ENCODE measurements around the gene FSTL5. TPM values are rescaled to one million over a fixed set of nuclear protein-coding genes. Genes with fewer than 3 reads are reported as not detected.

Gene FSTL5
- total and polyA plus RNA-seq, 9 of the 15 experiments (the other 6 are each of a cell fraction or from before 2014, with no cell fraction given): 0.09 to 3.1 (median 0.50) TPM; not detected in 1

DNA sequence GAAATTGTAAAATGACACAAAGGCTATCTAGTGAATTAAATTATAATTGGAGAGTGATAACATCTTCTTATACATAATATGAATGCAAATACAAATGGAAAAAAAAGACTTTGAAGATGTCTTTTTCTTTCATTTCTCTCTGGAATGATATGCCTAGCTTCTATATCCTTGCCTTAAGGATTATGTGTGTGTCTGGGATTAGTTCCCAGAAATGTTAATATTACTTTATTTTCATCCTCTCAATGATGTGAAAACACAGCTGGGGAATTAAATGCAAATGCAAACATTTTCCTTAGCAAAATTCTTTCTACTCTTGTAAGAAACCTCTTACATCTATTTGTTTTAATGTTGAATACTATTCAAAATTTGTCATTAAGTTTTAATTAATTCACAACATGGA lies 441.9 kb downstream of the FSTL5 start:
- Histone ChIP-seq H3K27ac (ENCODE audit: extremely low read depth, low read depth, low read length) (no peak overlapping the region), H3K4me3 (no peak overlapping the region), H3K79me2 (ENCODE audit: control insufficient read depth, insufficient read depth, low read length) (no peaks in the 10 kb centered on the region), H3K9me3 (replicated peaks; ENCODE audit: control insufficient read depth, insufficient read depth, low read depth, low read length) (no peaks in the 10 kb centered on the region), H4K20me1 (replicated peaks; ENCODE audit: control insufficient read depth, insufficient read depth, low read length) (no peaks in the 10 kb centered on the region), H3K27me3 (ENCODE audit: control insufficient read depth in 2 of 2, insufficient read depth in 2 of 2, low read length in 2 of 2) (no peaks in the 10 kb centered on the region), H2AFZ (ENCODE audit: low read depth, low read length) (no peak overlapping the region), H3K9ac (ENCODE audit: insufficient read depth in 1 of 2, low read depth in 2 of 2, low read length in 2 of 2) (no peak overlapping the region), H3K9me1 (ENCODE audit: control insufficient read depth, insufficient read depth, low read length) (no peaks in the 10 kb centered on the region), H3K4me2 (ENCODE audit: insufficient read depth, low read length) (no peak overlapping the region), H3K36me3 (ENCODE audit: control insufficient read depth, insufficient read depth, low read length) (no peaks in the 10 kb centered on the region), H3K4me1 (replicated peaks in 1 of 2; ENCODE audit: control insufficient read depth in 2 of 2, insufficient read depth in 2 of 2, low read length in 2 of 2) (no peaks in the 10 kb centered on the region)
- DNase-seq (ENCODE audit: extremely low read depth in 1 of 4, low spot score in 3 of 4) (no peak), FAIRE-seq (no peak), ATAC-seq (no peak)
- POLR2A ChIA-PET: no interaction called here
- no peak for TF ChIP-seq ZNF431 (CRISPR knock-in tag; IDR thresholded peaks at IDR 0.05)
- TF ChIP-seq ZNF507 (tag; conservative IDR thresholded peaks at IDR 0.05): no peak
- TF ChIP-seq, protein P1, sequence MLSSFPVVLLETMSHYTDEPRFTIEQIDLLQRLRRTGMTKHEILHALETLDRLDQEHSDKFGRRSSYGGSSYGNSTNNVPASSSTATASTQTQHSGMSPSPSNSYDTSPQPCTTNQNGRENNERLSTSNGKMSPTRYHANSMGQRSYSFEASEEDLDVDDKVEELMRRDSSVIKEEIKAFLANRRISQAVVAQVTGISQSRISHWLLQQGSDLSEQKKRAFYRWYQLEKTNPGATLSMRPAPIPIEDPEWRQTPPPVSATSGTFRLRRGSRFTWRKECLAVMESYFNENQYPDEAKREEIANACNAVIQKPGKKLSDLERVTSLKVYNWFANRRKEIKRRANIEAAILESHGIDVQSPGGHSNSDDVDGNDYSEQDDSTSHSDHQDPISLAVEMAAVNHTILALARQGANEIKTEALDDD (IDR thresholded peaks at IDR 0.05): no peak
- TF ChIP-seq ILF3 (IDR thresholded peaks at IDR 0.05; ENCODE audit: borderline replicate concordance): no peak
- TF ChIP-seq, protein P2, sequence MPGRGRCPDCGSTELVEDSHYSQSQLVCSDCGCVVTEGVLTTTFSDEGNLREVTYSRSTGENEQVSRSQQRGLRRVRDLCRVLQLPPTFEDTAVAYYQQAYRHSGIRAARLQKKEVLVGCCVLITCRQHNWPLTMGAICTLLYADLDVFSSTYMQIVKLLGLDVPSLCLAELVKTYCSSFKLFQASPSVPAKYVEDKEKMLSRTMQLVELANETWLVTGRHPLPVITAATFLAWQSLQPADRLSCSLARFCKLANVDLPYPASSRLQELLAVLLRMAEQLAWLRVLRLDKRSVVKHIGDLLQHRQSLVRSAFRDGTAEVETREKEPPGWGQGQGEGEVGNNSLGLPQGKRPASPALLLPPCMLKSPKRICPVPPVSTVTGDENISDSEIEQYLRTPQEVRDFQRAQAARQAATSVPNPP (IDR thresholded peaks at IDR 0.05; ENCODE audit: borderline replicate concordance, insufficient read depth, insufficient read length): no peak
- intact Hi-C loops (cut with micrococcal nuclease) (no loop called here), in situ Hi-C loops (cut with MboI) (no loop called here)
- CTCF ChIA-PET (ENCODE audit: low intra/inter-chr PET ratio): no interaction called here
- no TSS peak for BruUV-seq (replicated peaks)
